Measurements from ENCODE around the gene CPNE4.
"Not testable (repeated sequence)": the region's sequence is repeated elsewhere in the genome, so short reads cannot be mapped to it uniquely, and the experiment has no call there.

CPNE4 gene

GRCh38 chr3:131960324-131960723 is 74.5 kb downstream of the CPNE4 start:
- peak; percentile 61 for DNase-seq (ENCODE audit: low read depth)

- no peak for DNase-seq (ENCODE audit: low read depth)
These were observed 76.8 kb downstream of the CPNE4 start for GRCh38 chr3:131957980-131958379.

- DNase-seq (ENCODE audit: low read depth): no peak
These were observed 77.3 kb downstream of the CPNE4 start for GRCh38 chr3:131957511-131957910.

GRCh38 chr3:131948806-131949205 is 86.0 kb downstream of the CPNE4 start:
- no peak for DNase-seq (ENCODE audit: low read depth)

GRCh38 chr3:131944676-131945075 is 90.1 kb downstream of the CPNE4 start:
- no peak for DNase-seq (ENCODE audit: low read depth)

GRCh38 chr3:131933665-131934064 is 101.1 kb downstream of the CPNE4 start:
- no peak for DNase-seq (ENCODE audit: low read depth)

- DNase-seq (ENCODE audit: low read depth): no peak
These were observed 106.2 kb downstream of the CPNE4 start for GRCh38 chr3:131928593-131928992.

GRCh38 chr3:131925571-131925970 is 109.2 kb downstream of the CPNE4 start:
- no peak for DNase-seq (ENCODE audit: low read depth)

GRCh38 chr3:131922356-131922755 is 112.5 kb downstream of the CPNE4 start:
- no peak for DNase-seq (ENCODE audit: low read depth)

GRCh38 chr3:131917006-131917405 is 117.8 kb downstream of the CPNE4 start:
- DNase-seq (ENCODE audit: low read depth): no peak

- no peak for DNase-seq (ENCODE audit: low read depth)
These were observed 120.6 kb downstream of the CPNE4 start for GRCh38 chr3:131914090-131914691.

- no peak for DNase-seq (ENCODE audit: low read depth)
These were observed 122.6 kb downstream of the CPNE4 start for GRCh38 chr3:131912255-131912654.

- DNase-seq (ENCODE audit: low read depth): peak; percentile 12
These were observed 127.0 kb downstream of the CPNE4 start for GRCh38 chr3:131907796-131908195.

GRCh38 chr3:131903988-131904415 is 130.8 kb downstream of the CPNE4 start:
- peak; percentile 88 for DNase-seq (ENCODE audit: low read depth)

- no peak for DNase-seq (ENCODE audit: low read depth)
These were observed 133.1 kb downstream of the CPNE4 start for GRCh38 chr3:131901686-131902085.

- no peak for DNase-seq (ENCODE audit: low read depth)
These were observed 133.9 kb downstream of the CPNE4 start for GRCh38 chr3:131900891-131901290.

- no peak for DNase-seq (ENCODE audit: low read depth)
These were observed 135.8 kb downstream of the CPNE4 start for GRCh38 chr3:131899021-131899420.

GRCh38 chr3:131898346-131898745 is 136.5 kb downstream of the CPNE4 start:
- no peak for DNase-seq (ENCODE audit: low read depth)

- DNase-seq (ENCODE audit: low read depth): no peak
These were observed 138.5 kb downstream of the CPNE4 start for GRCh38 chr3:131896285-131896684.

- DNase-seq (ENCODE audit: low read depth): no peak
These were observed 139.0 kb downstream of the CPNE4 start for GRCh38 chr3:131895766-131896165.

- no peak for DNase-seq (ENCODE audit: low read depth)
These were observed 142.5 kb downstream of the CPNE4 start for GRCh38 chr3:131892331-131892730.

- not testable (repeated sequence) for DNase-seq (ENCODE audit: low read depth)
These were observed 148.9 kb downstream of the CPNE4 start for GRCh38 chr3:131885871-131886270.

- DNase-seq (ENCODE audit: low read depth): no peak
These were observed 151.0 kb downstream of the CPNE4 start for GRCh38 chr3:131883711-131884407.

- no peak for DNase-seq (ENCODE audit: low read depth)
These were observed 151.7 kb downstream of the CPNE4 start for GRCh38 chr3:131883086-131883485.
